Transverse colon (tissue), 3 donors: ENCODE data around the gene PRR16.

Source experiments
- POLR2A ChIP-seq: fragments of 450-650 bp; IDR thresholded peaks from one replicate; pipeline ENCODE4 v1.6.1; 2016; ENCODE audit warnings: antibody characterized with exemption, mild to moderate bottlenecking, moderate library complexity
- POLR2AphosphoS5 ChIP-seq, 3 donors: sonication (generic); formaldehyde crosslinking; IDR thresholded peaks; one replicate each; pipeline ENCODE4 v1.6.1; 2016; ENCODE audit warnings: antibody characterized with exemption in 3 of 3

DNA sequence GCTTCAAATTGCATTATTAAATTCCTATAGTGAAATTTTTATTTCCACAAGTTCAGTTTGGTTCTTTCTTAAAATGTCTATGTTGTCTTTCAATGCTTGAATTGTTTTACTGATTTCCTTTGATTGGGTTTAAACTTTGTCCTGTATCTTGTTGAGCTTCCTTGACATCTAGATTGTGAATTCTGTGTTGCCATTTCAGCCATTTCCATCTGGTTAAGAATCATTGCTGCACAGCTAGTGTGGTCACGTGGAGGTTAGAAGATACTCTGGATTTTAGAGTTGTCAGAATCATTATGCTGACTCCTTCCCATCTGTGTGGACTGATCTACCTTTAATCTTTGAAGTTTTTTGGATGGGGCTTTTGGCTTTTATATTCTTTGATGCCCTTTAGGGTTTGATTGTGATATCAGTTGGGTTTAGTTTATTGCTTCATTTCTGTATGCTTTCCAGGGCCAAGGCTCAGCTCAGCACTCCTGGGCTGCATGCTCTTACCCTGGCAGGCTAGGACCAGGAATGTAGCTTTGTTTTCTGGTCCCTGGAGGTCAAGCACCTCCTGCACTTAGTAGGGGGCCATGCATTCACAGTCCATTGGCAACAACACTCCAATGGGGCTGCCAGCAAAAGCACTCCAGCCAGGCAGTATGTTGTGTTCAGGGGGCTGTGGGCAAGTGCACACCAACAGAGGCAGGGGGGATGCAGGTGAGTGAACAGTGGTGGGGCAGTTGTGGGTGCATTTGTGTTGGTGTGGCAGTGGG is 141.4 kb downstream of the PRR16 start:
- TF ChIP-seq POLR2AphosphoS5 (IDR thresholded peaks at IDR 0.05) (no peak), POLR2A (no peak)
